ENCODE measurements around the gene GRIK3.

- TF ChIP-seq KDM5A (IDR thresholded peaks at IDR 0.05) (no peak), MAX (IDR thresholded peaks at IDR 0.05) (no peak), POLR2A (IDR thresholded peaks at IDR 0.05; ENCODE audit: low read length) (no peak), RAD21 (conservative IDR thresholded peaks at IDR 0.05 in 1 of 2, IDR thresholded peaks at IDR 0.05 in 1 of 2) (no peak), CTCF (IDR thresholded peaks at IDR 0.05) (no peak), KDM1A (IDR thresholded peaks at IDR 0.05; ENCODE audit: low read depth) (no peak)
These were observed 189.4 kb downstream of the GRIK3 start for GRCh38 chr1:36844917-36845316.
